Left lobe of liver (tissue), 2 donors: Measurements from ENCODE around the gene ABHD6. TPM values are rescaled to one million over a fixed set of nuclear protein-coding genes. Genes with fewer than 3 reads are reported as not detected.
"Not testable (repeated sequence)": the region's sequence is repeated elsewhere in the genome, so short reads cannot be mapped to it uniquely, and the experiment has no call there.

Experiments
- ATAC-seq: fragments of 200-7000 bp; cut with Tn5 transposase; one replicate; pipeline ENCODE4 v1.9.1; 2020; ENCODE audit warnings: mild to moderate bottlenecking, moderate library complexity
- DNase-seq: peaks from one replicate; pipeline ENCODE4 v3.0.0-alpha.2; 2020; ENCODE audit warnings: low spot score
- total RNA-seq: library from RNA; stranded (reverse); gene quantifications from one replicate; pipeline ENCODE4 v1.2.1, GENCODE V29; 2021
- donor health status: DM: no; HTN: no; CAD: no; lungs with moderate emphysema.
- donor health status: DM: no; HTN: yes; CAD: no.

The ABHD6 gene
- total RNA-seq, 1 donor from 2014 or later: 56.2 TPM

DNA sequence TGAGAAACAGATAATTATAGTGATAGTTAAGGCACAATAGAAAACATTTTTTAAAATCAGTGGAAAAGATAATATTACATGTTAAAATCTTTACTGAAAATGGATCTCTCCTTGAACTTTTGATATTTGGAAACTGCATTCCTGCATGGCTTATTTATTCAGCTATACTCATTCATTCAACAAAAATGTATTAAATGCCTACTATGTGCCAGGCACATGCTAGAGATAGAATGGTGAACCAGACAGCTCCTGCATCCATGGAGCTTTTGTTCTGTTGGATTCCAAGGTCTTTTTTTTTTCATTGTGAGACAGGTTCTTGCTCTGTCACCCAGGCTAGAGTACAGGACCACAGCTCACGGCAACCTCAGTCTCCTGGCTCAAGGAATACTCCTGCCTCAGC is 99.6 kb downstream of the ABHD6 start:
- no peak for DNase-seq
- no peak for ATAC-seq

DNA sequence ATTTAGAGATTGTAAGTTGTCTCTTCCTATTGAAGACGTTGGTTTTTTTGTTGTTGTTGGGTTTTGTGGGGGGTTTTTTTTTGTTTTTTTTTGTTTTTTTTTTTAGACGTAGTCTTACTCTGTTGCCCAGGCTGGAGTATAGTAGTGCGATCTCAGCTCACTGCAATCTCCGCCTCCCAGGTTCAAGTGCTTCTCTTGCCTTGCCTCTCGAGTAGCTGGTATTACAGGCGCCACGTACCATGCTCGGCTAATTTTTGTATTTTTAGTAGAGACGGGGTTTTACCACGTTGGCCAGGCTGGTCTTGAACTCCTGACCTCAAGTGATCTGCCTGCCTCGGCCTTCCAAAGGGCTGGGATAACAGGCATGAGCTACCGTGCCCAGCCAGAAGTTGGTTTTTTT is 101.6 kb downstream of the ABHD6 start:
- DNase-seq, ATAC-seq: not testable (repeated sequence)

DNA sequence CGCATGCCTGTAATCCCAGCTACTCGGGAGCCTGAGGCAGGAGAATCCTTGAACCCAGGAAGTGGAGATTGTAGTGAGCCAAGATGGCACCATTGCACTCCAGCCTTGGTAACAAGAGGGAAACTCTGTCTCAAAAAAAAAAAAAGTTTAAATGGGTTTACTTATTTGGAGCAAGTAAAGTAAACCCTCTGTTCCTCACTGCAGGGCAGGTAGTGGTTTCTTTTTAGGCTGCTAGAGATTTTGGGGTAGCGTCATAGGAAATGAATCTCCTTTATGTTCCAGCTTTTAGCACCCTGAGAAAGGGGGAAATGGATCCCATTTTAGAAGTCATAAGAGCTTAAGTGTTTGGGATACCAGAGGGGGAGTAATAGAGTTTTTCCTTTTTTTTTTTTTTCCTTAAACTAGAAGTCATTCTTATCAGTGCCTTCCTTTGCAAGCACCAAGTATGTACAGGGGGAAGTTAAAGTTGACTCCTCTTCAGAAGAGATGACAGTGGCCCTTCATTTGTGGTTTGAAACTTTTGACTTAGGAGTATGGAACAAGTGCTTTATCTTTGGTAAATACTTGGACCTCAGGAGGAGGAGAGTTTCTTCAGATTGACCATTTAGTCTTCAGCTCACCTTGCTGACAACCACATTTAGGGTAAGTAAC is 103.1 kb downstream of the ABHD6 start:
- DNase-seq: no peak
- ATAC-seq: no peak

DNA sequence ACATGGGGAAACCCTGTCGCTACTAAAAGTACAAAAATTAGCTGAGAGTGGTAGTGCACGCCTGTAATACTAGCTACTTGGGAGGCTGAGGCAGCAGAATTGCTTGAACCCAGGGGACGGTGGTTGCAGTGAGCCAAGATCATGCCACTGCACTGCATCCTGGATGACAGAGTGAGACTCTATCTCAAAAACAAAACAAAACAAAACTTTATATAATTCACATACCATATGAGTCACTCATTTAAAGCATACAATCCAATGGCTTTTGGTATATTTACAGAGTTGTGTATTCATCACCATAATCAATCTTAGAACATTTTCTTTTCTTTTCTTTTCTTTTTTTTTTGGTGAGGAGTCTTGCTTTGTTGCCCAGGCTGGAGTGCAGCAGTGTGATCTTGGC is 103.8 kb downstream of the ABHD6 start:
- ATAC-seq (no peak), DNase-seq (no peak)

DNA sequence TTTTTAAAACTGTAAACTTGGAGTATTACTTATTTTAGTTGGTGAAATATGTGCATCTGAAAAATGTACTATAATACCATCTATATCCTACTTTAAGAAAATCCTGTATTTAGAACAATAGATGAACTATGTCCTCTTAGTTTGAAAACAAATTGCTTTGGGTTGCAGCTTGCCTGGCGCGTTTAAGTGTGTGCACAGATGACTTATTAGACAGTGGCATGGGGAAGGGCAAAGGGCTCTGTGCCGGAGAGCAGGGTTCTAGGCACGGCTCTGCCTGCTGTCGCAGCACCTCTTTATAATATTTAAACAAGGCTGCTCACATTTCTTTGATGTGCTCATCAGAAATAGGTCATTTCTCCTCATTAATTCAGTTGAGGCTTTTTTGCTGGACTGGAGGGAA is 105.1 kb downstream of the ABHD6 start:
- ATAC-seq: peak; percentile 99
- peak; percentile 58 for DNase-seq

Other genes starting within 250 kb of the ABHD6 start
- gene FLNB, start 229.4 kb upstream of the ABHD6 start, total RNA-seq: 52.8 TPM
- gene DNASE1L3, start 26.8 kb upstream of the ABHD6 start, total RNA-seq: 33.0 TPM
- 9.7 TPM for gene RPP14, start 68.5 kb downstream of the ABHD6 start, total RNA-seq
- 6.8 TPM for gene HTD2, start 68.7 kb downstream of the ABHD6 start, total RNA-seq
- gene PXK, start 95.1 kb downstream of the ABHD6 start, total RNA-seq: 7.5 TPM
- gene PDHB, start 196.0 kb downstream of the ABHD6 start, total RNA-seq: 35.9 TPM